Trophoblast cell (in vitro differentiated cells and primary cell): Measurements from ENCODE around the gene SLC5A3.

Experiments used
- DNase-seq, 2 donors: peaks; one replicate each; pipeline ENCODE4 v3.0.0-alpha.2; 2016
- H2AFZ ChIP-seq: 2 replicates; pipeline ENCODE4 v1.6.1; 2013; ENCODE audit warnings: low read length, moderate library complexity, mild to moderate bottlenecking; ENCODE audit not compliant: insufficient read depth, poor library complexity
- H2AK5ac ChIP-seq: 2 replicates; pipeline ENCODE4 v1.6.1; 2013; ENCODE audit warnings: mild to moderate bottlenecking, low read length
- H2BK120ac ChIP-seq: 2 replicates; pipeline ENCODE4 v1.6.1; 2013; ENCODE audit warnings: low read length, mild to moderate bottlenecking, moderate library complexity; ENCODE audit not compliant: insufficient read depth, poor library complexity
- H2BK12ac ChIP-seq: 2 replicates; pipeline ENCODE4 v1.6.1; 2013; ENCODE audit warnings: mild to moderate bottlenecking, low read length, moderate library complexity
- H2BK5ac ChIP-seq: 2 replicates; pipeline ENCODE4 v1.6.1; 2013; ENCODE audit warnings: low read length, low read depth, moderate library complexity, mild to moderate bottlenecking; ENCODE audit not compliant: poor library complexity
- H3K14ac ChIP-seq: 2 replicates; pipeline ENCODE4 v1.6.1; 2013; ENCODE audit warnings: mild to moderate bottlenecking, low read length
- H3K18ac ChIP-seq: 2 replicates; pipeline ENCODE4 v1.6.1; 2013; ENCODE audit warnings: mild to moderate bottlenecking, low read length
- H3K23ac ChIP-seq: 2 replicates; pipeline ENCODE4 v1.6.1; 2013; ENCODE audit warnings: low read length
- H3K27ac ChIP-seq: 2 replicates; pipeline ENCODE4 v1.5.1; 2013; ENCODE audit warnings: low read depth, mild to moderate bottlenecking, inconsistent platforms, low read length, moderate library complexity
- H3K27me3 ChIP-seq: 2 replicates; pipeline ENCODE4 v1.6.1; 2013; ENCODE audit warnings: inconsistent platforms, mild to moderate bottlenecking, low read length, moderate library complexity; ENCODE audit not compliant: insufficient read depth
- H3K36me3 ChIP-seq, 2 experiments: 1 replicate in 1 of 2; 2 replicates in 1 of 2; pipeline ENCODE4 v1.6.1; 2013; ENCODE audit warnings: low read length in 2 of 2, mild to moderate bottlenecking in 2 of 2, moderate library complexity in 1 of 2; ENCODE audit not compliant: insufficient read depth in 2 of 2, control insufficient read depth in 1 of 2
- H3K4ac ChIP-seq: 2 replicates; pipeline ENCODE4 v1.6.1; 2013; ENCODE audit warnings: low read depth, mild to moderate bottlenecking, low read length, moderate library complexity
- H3K4me1 ChIP-seq, 2 experiments: 1 replicate in 1 of 2; 2 replicates in 1 of 2; pipeline ENCODE4 v1.6.1; 2013; ENCODE audit warnings: low read length in 2 of 2, mild to moderate bottlenecking in 2 of 2, moderate library complexity in 1 of 2; ENCODE audit not compliant: insufficient read depth in 2 of 2, control insufficient read depth in 1 of 2
- H3K4me2 ChIP-seq: 2 replicates; pipeline ENCODE4 v1.6.1; 2013; ENCODE audit warnings: inconsistent platforms, mild to moderate bottlenecking, low read length, moderate library complexity
- H3K4me3 ChIP-seq: 2 replicates; pipeline ENCODE4 v1.5.1; 2013; ENCODE audit warnings: mild to moderate bottlenecking, low read depth, low read length, inconsistent platforms
- H3K79me1 ChIP-seq: one replicate; pipeline ENCODE4 v1.6.1; 2013; ENCODE audit warnings: low read length
- H3K79me2 ChIP-seq: 2 replicates; pipeline ENCODE4 v1.6.1; 2013; ENCODE audit warnings: low read length, mild to moderate bottlenecking; ENCODE audit not compliant: control insufficient read depth, insufficient read depth, poor library complexity
- H3K9ac ChIP-seq: 2 replicates; pipeline ENCODE4 v1.6.1; 2013; ENCODE audit warnings: mild to moderate bottlenecking, low read length
- H3K9me3 ChIP-seq: 2 replicates; pipeline ENCODE4 v1.6.1; 2013; ENCODE audit warnings: low read depth, mild to moderate bottlenecking, control low read depth, inconsistent platforms, low read length; ENCODE audit not compliant: insufficient read depth
- H4K12ac ChIP-seq: 2 replicates; pipeline ENCODE4 v1.6.1; 2013; ENCODE audit warnings: low read depth, mild to moderate bottlenecking, low read length, moderate library complexity
- H4K8ac ChIP-seq: 2 replicates; pipeline ENCODE4 v1.6.1; 2013; ENCODE audit warnings: low read depth, mild to moderate bottlenecking, low read length, moderate library complexity
- H4K91ac ChIP-seq: one replicate; pipeline ENCODE4 v1.6.1; 2013; ENCODE audit warnings: low read depth, mild to moderate bottlenecking, low read length, moderate library complexity
- WGBS: extraction: QIAGEN DNeasy Blood & Tissue Kit; methylation state at CpG from one replicate; pipeline ENCODE4 v1.1.7; 2013; ENCODE audit warnings: missing lambda C conversion rate; ENCODE audit not compliant: insufficient read length, insufficient coverage; ENCODE audit errors: extremely low coverage; 5-methylcytosine and 5-hydroxymethylcytosine counted together

The SLC5A3 gene

GRCh38 chr21:34116569-34116968 is 43.2 kb downstream of the SLC5A3 start:
- Histone ChIP-seq H3K36me3 (peaks cover 2 to 5% of the 10 kb centered on the region in 2 experiments), H3K4ac (no peak overlapping the region), H3K27ac (no peak overlapping the region), H4K91ac (no peak overlapping the region), H2BK5ac (no peak overlapping the region), H3K4me1 (peaks cover 0 to 5% of the 10 kb centered on the region in 2 experiments), H3K23ac (no peak overlapping the region), H3K9me3 (no peaks in the 10 kb centered on the region), H2BK12ac (no peak overlapping the region), H3K27me3 (no peaks in the 10 kb centered on the region), H4K8ac (no peak overlapping the region), H2AFZ (no peak overlapping the region), H3K14ac (no peak overlapping the region), H3K79me1 (no peaks in the 10 kb centered on the region), H2AK5ac (no peak overlapping the region), H3K18ac (no peak overlapping the region), H4K12ac (no peak overlapping the region), H2BK120ac (no peak overlapping the region), H3K4me2 (no peak overlapping the region), H3K79me2 (no peaks in the 10 kb centered on the region), H3K4me3 (no peak overlapping the region), H3K9ac (no peak overlapping the region)
- WGBS: no CpG with 5 or more reads among the region's 3 CpGs
- DNase-seq: no peak

GRCh38 chr21:34120867-34121266 is 47.5 kb downstream of the SLC5A3 start:
- Histone ChIP-seq H2AK5ac (no peak overlapping the region), H3K9me3 (no peaks in the 10 kb centered on the region), H2BK5ac (no peak overlapping the region), H2AFZ (no peak overlapping the region), H2BK120ac (no peak overlapping the region), H4K12ac (no peak overlapping the region), H4K8ac (no peak overlapping the region), H3K27ac (no peak overlapping the region), H3K36me3 (peaks cover 2 to 4% of the 10 kb centered on the region in 2 experiments), H3K14ac (no peak overlapping the region), H3K4me2 (no peak overlapping the region), H4K91ac (no peak overlapping the region), H3K4me1 (peaks cover 0 to 2% of the 10 kb centered on the region in 2 experiments), H3K23ac (no peak overlapping the region), H3K4ac (no peak overlapping the region), H3K4me3 (no peak overlapping the region), H3K18ac (no peak overlapping the region), H3K79me2 (no peaks in the 10 kb centered on the region), H3K79me1 (no peaks in the 10 kb centered on the region), H3K9ac (no peak overlapping the region), H2BK12ac (no peak overlapping the region), H3K27me3 (no peaks in the 10 kb centered on the region)
- no CpG with 5 or more reads among the region's 2 CpGs for WGBS
- DNase-seq: no peak

GRCh38 chr21:34122047-34122446 is 48.7 kb downstream of the SLC5A3 start:
- H3K4me1 ChIP-seq: no peaks in the 10 kb centered on the region
- H3K79me2 ChIP-seq: no peaks in the 10 kb centered on the region
- no peak overlapping the region for H4K8ac ChIP-seq
- H3K23ac ChIP-seq: no peak overlapping the region
- H2AK5ac ChIP-seq: no peak overlapping the region
- no peak overlapping the region for H3K4me3 ChIP-seq
- H2AFZ ChIP-seq: no peak overlapping the region
- no peak overlapping the region for H4K91ac ChIP-seq
- H3K27ac ChIP-seq: no peak overlapping the region
- no peaks in the 10 kb centered on the region for H3K27me3 ChIP-seq
- WGBS: no CpG with 5 or more reads among the region's 2 CpGs
- H3K4ac ChIP-seq: no peak overlapping the region
- H2BK5ac ChIP-seq: no peak overlapping the region
- no peak overlapping the region for H3K18ac ChIP-seq
- no peak for DNase-seq
- no peak overlapping the region for H4K12ac ChIP-seq
- no peak overlapping the region for H3K9ac ChIP-seq
- no peak overlapping the region for H3K14ac ChIP-seq
- no peak overlapping the region for H3K4me2 ChIP-seq
- H3K9me3 ChIP-seq: no peaks in the 10 kb centered on the region
- H2BK12ac ChIP-seq: no peak overlapping the region
- H3K36me3 ChIP-seq: peaks cover 5 to 7% of the 10 kb centered on the region in 2 experiments
- H3K79me1 ChIP-seq: no peaks in the 10 kb centered on the region
- H2BK120ac ChIP-seq: no peak overlapping the region
